Mesothelial cell of epicardium (in vitro differentiated cells): ENCODE results near the gene SMYD1. TPM values are rescaled to one million over a fixed set of nuclear protein-coding genes. Genes with fewer than 3 reads are reported as not detected.
"Not testable (repeated sequence)": the region's sequence is repeated elsewhere in the genome, so short reads cannot be mapped to it uniquely, and the experiment has no call there.

Experiments used
- DNase-seq, 2 experiments: peaks; one replicate each; pipeline ENCODE4 v3.0.0; 2021; ENCODE audit warnings: low spot score in 2 of 2; ENCODE audit not compliant: unreplicated experiment in 2 of 2
- H3K27ac Mint-ChIP-seq: 2 replicates; pipeline ENCODE4 v1.8.0; 2021; ENCODE audit warnings: mixed read lengths
- H3K27me3 Mint-ChIP-seq: 2 replicates; pipeline ENCODE4 v1.8.0; 2021; ENCODE audit warnings: low read depth, mixed read lengths
- H3K36me3 Mint-ChIP-seq: 2 replicates; pipeline ENCODE4 v1.8.0; 2021; ENCODE audit warnings: mixed read lengths
- H3K4me1 Mint-ChIP-seq: 2 replicates; pipeline ENCODE4 v1.8.0; 2021; ENCODE audit warnings: mixed read lengths
- H3K4me3 Mint-ChIP-seq: 2 replicates; pipeline ENCODE4 v1.8.0; 2021; ENCODE audit warnings: mild to moderate bottlenecking, moderate library complexity, mixed read lengths
- H3K9me3 Mint-ChIP-seq: 2 replicates; pipeline ENCODE4 v1.8.0; 2021; ENCODE audit warnings: mixed read lengths
- CTCF ChIP-seq: fragments of 200-600 bp; sonication (generic); IDR thresholded peaks from one replicate; pipeline ENCODE4 v1.5.0; 2021; ENCODE audit warnings: antibody characterized with exemption; ENCODE audit not compliant: unreplicated experiment
- total RNA-seq: library from RNA; stranded (reverse); gene quantifications from 3 replicates; pipeline ENCODE4 v1.2.1, GENCODE V29; 2021

SMYD1 gene
- total RNA-seq = not detected in 3 replicates

DNA sequence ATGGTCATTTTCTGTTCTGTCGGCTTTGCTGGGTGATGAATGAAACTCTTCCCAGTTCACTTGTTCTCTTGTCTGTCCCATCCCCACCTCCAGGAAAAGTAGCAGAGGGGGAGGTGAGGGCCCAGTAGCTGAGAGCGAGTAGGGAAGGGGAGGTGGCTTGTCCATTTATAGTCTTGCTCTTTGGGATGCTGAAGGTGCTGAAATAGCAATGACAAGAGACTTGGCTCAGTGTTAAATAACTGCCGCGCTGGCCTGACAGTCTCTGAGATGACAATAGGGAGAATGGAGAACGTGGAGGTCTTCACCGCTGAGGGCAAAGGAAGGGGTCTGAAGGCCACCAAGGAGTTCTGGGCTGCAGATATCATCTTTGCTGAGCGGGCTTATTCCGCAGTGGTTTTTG lies at the start of gene SMYD1:
SMYD1 (plus strand) TSS at position 228 of the 400 bp plus-strand sequence; CDS start at position 268, 40 bp downstream.
- no peak within 1 kb of the TSS for H3K27ac Mint-ChIP-seq
- no peaks in the 10 kb centered on the region for H3K36me3 Mint-ChIP-seq
- H3K27me3 Mint-ChIP-seq = no peaks in the 10 kb centered on the region
- no peak within 1 kb of the TSS for H3K4me3 Mint-ChIP-seq
- H3K4me1 Mint-ChIP-seq = peaks cover 2% of the 10 kb centered on the region
- no peak for TF ChIP-seq CTCF
- no peak for DNase-seq
- H3K9me3 Mint-ChIP-seq = no peaks in the 10 kb centered on the region

GRCh38 chr2:88018077-88018805 lies 49.4 kb upstream of the SMYD1 start:
- not testable (repeated sequence) for DNase-seq, H3K27me3 Mint-ChIP-seq, H3K9me3 Mint-ChIP-seq, H3K36me3 Mint-ChIP-seq, H3K27ac Mint-ChIP-seq
- Mint-ChIP-seq H3K4me3 (peak overlapping the region; percentile 95), H3K4me1 (peaks cover 18% of the 10 kb centered on the region)

- H3K27ac Mint-ChIP-seq = no peak overlapping the region
- no peak for TF ChIP-seq CTCF
- DNase-seq = no peak
- H3K36me3 Mint-ChIP-seq = no peaks in the 10 kb centered on the region
- H3K9me3 Mint-ChIP-seq = no peaks in the 10 kb centered on the region
- no peaks in the 10 kb centered on the region for H3K27me3 Mint-ChIP-seq
- H3K4me1 Mint-ChIP-seq = peaks cover 18% of the 10 kb centered on the region
- no peak overlapping the region for H3K4me3 Mint-ChIP-seq
Observed at GRCh38 chr2:88018909-88019308, 48.7 kb upstream of the SMYD1 start.

DNA sequence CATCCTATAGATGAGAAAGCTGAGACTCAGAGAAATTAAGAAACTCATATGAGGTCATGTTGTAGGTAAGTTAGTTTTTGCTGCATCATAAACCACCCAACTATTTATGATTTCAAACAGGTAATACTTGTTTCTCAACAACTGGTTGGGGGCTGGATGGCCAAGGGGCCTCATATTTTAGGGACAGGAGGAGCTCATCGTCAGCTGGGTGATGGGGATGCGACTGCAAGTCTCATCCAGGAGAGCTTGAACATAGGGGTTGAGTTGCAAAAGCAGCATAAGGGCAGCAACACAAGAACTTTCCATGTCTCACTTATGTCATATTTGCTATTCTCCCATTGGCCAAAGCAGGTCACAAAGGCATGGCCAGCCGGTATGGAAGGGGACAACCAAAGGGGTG lies 47.6 kb upstream of the SMYD1 start:
- TF ChIP-seq CTCF = no peak
- H3K4me3 Mint-ChIP-seq = no peak overlapping the region
- H3K27me3 Mint-ChIP-seq = no peaks in the 10 kb centered on the region
- peaks cover 18% of the 10 kb centered on the region for H3K4me1 Mint-ChIP-seq
- no peak overlapping the region for H3K27ac Mint-ChIP-seq
- no peaks in the 10 kb centered on the region for H3K9me3 Mint-ChIP-seq
- no peaks in the 10 kb centered on the region for H3K36me3 Mint-ChIP-seq
- no peak for DNase-seq

DNA sequence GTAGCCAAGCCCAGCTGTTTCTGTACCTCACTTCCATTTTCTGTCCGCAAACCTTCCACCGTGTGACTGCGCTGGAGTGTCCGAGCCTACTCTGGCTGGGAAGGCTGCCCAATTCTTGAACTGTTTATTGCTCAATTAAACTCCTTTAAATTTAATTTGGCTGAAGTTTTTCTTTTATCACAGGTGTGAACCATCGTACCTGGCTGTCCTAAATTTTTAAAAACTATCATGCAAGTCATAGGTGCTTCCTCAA lies 45.0 kb upstream of the SMYD1 start:
- no peak for DNase-seq
- TF ChIP-seq CTCF = no peak
- Mint-ChIP-seq H3K27ac (no peak overlapping the region), H3K36me3 (peaks cover 9% of the 10 kb centered on the region), H3K27me3 (no peaks in the 10 kb centered on the region), H3K9me3 (no peaks in the 10 kb centered on the region), H3K4me3 (no peak overlapping the region), H3K4me1 (peaks cover 13% of the 10 kb centered on the region)

- no peak overlapping the region for H3K4me3 Mint-ChIP-seq
- H3K27ac Mint-ChIP-seq = no peak overlapping the region
- H3K27me3 Mint-ChIP-seq = no peaks in the 10 kb centered on the region
- no peak for DNase-seq
- H3K36me3 Mint-ChIP-seq = peaks cover 24% of the 10 kb centered on the region
- H3K4me1 Mint-ChIP-seq = peaks cover 5% of the 10 kb centered on the region
- TF ChIP-seq CTCF = no peak
- H3K9me3 Mint-ChIP-seq = no peaks in the 10 kb centered on the region
Observed at GRCh38 chr2:88024509-88024908, 43.1 kb upstream of the SMYD1 start.
